ENCODE measurements around the gene SSRP1. TPM values are rescaled to one million over a fixed set of nuclear protein-coding genes. Genes with fewer than 3 reads are reported as not detected.

SSRP1 gene
- total RNA-seq, 1 donor from 2014 or later, result 40.1 TPM

- no peak for DNase-seq
Observed at GRCh38 chr11:57314221-57314973, 21.3 kb downstream of the SSRP1 start.

- DNase-seq, result no peak
Observed at GRCh38 chr11:57313788-57314135, 21.9 kb downstream of the SSRP1 start.

- DNase-seq, result no peak
Observed at GRCh38 chr11:57313071-57313787, 22.5 kb downstream of the SSRP1 start.

GRCh38 chr11:57312511-57313021 lies 23.1 kb downstream of the SSRP1 start:
- no peak for DNase-seq

GRCh38 chr11:57311109-57311936 lies 24.4 kb downstream of the SSRP1 start:
- DNase-seq, result peak; percentile 78

DNA sequence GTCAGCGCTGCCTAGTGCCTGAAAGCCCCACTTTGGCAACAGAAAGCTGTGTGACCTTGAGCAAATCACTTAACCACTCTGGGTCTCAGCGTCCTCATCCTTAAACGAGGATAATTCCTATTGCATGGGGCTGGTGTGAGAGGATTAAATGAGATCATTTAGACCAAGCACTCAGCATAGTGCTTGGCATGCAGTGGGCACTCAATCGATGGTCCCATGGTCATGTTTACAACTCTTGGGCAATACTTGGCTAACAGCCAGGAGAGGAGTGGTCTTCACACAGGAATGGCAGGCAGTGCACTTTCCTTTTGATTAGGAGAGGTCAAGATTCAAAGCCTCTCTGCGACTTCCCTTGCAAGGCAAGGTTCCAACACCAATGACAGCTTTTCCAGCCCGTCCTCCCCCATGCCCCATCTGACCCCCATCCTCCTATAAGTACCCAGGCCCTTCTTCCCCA lies 25.0 kb downstream of the SSRP1 start:
- peak; percentile 37 for DNase-seq

GRCh38 chr11:57310091-57310490 lies 25.6 kb downstream of the SSRP1 start:
- no peak for DNase-seq

DNA sequence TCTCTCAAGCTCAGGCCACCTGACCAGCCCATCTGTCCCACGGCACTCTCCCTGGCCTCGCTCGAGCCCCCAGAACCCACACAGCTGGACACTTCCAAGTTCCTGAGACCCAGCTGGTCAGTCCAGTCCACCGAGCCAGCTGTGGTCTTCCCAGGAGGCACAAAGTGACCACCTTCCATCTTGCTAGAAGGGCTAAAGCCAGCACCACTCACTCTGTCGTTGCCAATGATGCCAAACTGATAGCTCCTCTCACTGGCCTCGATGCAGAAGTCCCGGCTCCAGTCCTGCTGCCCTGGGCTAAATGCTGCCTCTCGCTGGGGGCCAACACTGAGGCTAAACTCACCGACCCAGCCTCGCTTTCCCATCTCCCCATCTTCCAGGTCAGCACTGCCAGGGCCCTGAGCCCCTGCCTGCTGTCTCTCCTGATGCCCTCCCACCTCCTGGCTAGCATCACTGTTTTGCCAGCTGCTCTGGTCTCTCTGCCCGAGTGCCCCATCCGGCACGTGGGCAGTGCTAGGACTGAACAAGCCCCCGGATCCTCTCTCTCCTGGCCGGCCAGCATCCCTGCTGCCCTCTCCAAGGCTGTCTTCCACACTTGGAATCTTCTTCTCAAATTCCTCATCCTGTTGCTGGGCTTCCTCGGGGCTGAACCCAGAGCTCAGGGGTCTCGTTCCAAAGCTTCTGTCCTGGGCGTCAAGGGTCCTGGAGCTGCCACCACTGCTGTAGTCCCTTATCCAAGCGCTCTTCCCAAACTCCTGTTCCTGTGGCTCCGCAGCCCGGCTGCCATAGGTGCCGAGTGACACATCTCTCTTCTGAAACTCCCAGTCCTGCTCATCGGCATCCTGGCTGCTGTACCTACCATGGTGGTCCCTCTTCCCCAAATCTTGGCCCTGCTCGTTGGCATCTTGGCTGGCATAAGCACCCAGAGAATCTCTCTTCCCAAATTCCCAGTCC lies 26.3 kb downstream of the SSRP1 start:
- no peak for DNase-seq

GRCh38 chr11:57308426-57309060 lies 27.1 kb downstream of the SSRP1 start:
- no peak for DNase-seq

DNA sequence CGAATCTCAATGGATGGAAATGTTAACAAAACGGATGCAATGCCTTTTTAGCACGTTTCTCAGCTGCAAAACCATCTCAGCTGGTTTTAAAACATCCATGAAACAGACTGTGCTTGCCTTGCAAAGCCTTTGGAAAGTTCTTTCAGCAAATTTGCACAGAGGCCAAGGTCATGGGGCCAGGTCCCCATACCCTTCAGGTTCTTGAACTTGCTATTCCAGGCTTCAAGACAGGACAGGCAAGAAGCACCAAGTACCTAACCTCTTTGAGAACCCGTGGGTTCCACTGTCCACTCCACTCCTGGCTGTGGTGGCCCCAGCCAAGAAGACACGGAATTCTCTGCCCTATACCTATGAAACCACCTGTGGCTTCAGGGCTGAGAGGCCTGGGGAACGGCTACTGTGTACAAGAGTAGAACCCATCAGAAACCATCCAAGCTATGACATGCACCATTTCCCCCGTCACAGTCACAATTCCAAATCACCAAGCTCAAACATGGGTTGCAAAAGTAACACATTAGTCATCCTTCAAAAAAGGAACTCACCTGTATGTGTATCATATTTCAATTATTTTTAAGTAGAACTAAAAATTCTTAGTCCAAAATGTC lies 27.9 kb downstream of the SSRP1 start:
- DNase-seq, result no peak

- DNase-seq, result no peak
Observed at GRCh38 chr11:57306940-57307565, 28.6 kb downstream of the SSRP1 start.

DNA sequence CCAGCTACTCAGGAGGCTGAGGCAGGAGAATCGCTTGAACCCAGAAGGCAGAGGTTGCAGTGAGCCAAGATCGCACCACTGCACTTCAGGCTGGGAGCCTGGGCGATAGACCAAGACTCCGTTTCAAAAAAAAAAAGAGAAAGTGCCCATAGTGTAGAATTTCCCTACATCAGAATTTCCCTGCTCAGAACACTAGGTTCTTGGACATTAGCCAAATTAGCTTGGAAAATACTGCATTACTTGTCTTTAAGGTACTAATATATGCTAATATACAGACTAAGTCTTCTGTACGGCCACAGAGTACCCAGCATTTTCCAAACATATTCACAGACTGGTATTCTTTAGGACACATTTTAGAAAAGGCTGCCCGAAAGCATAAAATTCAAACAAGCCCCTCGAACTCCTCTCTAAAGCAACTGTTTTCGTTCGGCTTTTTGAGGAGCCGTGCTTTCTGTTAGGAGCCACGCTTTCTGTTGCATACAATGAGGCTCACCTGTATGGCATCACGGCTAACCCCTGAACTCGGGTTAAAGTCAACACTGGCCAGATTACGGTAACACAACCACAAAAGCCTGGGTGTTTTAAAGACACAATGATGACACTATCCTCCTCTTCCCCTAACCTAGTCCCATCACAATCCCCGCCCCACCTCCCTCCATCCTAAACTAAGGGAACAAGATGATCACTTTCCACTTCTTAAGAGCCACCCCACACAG lies 29.4 kb downstream of the SSRP1 start:
- no peak for DNase-seq

DNA sequence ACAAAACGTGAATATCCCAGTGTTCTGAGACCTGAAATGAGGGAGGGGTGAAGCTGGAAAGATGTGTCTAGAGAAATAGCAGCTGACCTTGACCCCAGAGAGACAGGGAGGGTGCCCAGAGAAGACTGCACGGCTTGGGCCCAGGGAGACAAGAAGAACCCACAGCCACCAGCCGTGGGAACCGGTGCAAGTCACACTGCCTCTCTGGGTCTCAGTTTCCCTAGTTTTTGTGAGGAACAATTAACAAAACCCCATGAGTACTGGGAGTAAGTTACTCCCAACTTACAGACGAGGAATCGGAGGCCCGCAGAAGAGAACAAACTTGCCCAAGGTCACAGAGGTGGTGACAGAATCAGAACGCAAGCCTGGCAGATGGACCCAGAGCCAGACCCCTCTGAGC lies 30.2 kb downstream of the SSRP1 start:
- DNase-seq, result no peak

GRCh38 chr11:57303990-57304579 lies 31.6 kb downstream of the SSRP1 start:
- DNase-seq, result no peak

- no peak for DNase-seq
Observed at GRCh38 chr11:57303280-57303989, 32.3 kb downstream of the SSRP1 start.

GRCh38 chr11:57302489-57302888 lies 33.2 kb downstream of the SSRP1 start:
- DNase-seq, result no peak

DNA sequence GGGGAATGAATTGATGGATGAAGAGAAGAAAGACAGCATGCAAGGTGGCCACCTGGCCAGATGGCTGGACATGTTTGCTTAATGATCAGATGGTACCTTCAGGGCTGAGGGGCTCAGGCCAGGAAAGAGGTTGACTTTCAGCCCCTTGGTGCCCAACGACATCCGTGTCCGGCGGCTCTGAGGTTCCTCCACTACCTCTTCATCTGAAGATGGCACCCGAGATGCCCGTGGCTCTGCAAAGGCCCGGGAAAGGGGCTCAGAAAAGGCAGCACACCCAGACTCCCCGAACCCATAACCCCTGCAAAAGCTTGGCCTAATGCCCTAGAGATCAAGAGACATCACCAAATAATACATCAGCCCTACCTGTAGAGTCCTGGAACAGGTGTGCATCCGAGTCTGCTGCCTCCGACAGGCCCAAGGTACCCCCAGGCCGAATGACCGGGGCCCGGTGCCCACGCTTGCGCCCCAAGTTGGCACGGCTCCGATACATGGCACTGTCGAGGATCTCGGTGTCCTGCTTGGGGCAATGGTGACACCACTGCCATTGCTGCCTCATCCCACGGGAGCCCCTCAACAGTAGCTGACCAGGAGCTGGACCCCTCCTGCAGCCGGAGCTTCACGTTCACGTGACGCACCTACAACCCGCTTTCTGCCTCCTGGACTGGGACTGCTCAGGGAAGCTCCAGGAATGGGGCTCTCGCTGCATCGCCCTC lies 33.8 kb downstream of the SSRP1 start:
- DNase-seq, result no peak

GRCh38 chr11:57300785-57301184 lies 34.9 kb downstream of the SSRP1 start:
- DNase-seq, result no peak
